ENCODE data around the gene EFCAB14.

The EFCAB14 gene

GRCh38 chr1:46643368-46643775, 75.5 kb downstream of the EFCAB14 start:
- no peak overlapping the region for H3K27ac Mint-ChIP-seq
- no peaks in the 10 kb centered on the region for H3K27me3 Mint-ChIP-seq
- no peaks in the 10 kb centered on the region for H3K9me3 Mint-ChIP-seq
- no peak for ATAC-seq
- peaks cover 9% of the 10 kb centered on the region for H3K4me1 Mint-ChIP-seq
- H3K36me3 Mint-ChIP-seq (ENCODE audit: low read depth): peaks cover 15% of the 10 kb centered on the region
- no peak overlapping the region for H3K4me3 Mint-ChIP-seq
- DNase-seq: no peak

DNA sequence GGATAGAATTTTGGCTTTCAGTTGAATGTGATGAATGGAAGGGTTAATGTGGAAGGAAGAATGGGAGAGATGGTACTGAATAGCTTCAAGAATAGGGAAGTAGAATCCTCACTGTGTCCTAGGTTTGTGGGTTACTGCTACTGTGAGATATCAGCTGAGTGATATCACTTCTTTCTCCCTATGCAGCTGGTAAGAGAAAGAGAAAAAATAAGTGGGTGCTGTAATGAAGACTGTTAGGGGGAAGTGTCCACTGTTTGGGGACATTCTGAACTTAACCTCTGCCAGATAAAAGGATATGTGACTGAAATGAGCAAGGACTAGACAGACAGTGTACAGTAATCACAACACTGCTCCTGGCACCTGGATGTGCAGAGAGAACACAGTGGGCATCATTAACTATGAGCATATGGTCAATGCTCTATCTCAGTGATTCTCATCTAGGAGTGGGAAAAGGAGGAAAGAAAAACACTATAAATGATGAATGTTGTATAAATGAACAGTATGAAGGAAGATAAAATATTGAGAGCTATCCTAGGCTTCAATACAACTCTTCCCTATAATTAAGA, 76.7 kb downstream of the EFCAB14 start:
- ATAC-seq: no peak
- H3K36me3 Mint-ChIP-seq (ENCODE audit: low read depth): peaks cover 11% of the 10 kb centered on the region
- H3K27me3 Mint-ChIP-seq: no peaks in the 10 kb centered on the region
- DNase-seq: no peak
- no peaks in the 10 kb centered on the region for H3K9me3 Mint-ChIP-seq
- no peak overlapping the region for H3K4me3 Mint-ChIP-seq
- no peak overlapping the region for H3K27ac Mint-ChIP-seq
- peaks cover 5% of the 10 kb centered on the region for H3K4me1 Mint-ChIP-seq

DNA sequence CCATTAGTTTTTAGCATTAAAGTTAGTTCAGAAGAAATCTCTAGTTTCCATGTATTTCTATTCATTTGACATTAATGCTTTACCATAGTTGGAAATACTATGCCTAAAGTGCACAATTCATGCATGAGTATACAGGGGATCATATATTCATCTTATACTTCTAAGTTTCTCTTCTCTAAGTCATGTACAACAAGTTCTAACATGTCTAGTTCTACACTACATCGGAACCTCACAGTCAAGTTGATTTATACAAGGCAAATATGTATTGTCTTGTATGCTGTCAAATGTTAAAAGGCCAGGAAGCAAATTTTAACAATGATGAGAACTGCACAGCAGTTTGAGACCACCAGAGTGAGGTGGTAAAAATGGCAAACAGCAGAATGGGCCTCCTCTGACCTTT, 79.4 kb downstream of the EFCAB14 start:
- DNase-seq (no peak), ATAC-seq (no peak)
- no peaks in the 10 kb centered on the region for H3K9me3 Mint-ChIP-seq
- H3K4me3 Mint-ChIP-seq: no peak overlapping the region
- peaks cover 11% of the 10 kb centered on the region for H3K36me3 Mint-ChIP-seq (ENCODE audit: low read depth)
- H3K27me3 Mint-ChIP-seq: no peaks in the 10 kb centered on the region
- H3K27ac Mint-ChIP-seq: no peak overlapping the region
- no peaks in the 10 kb centered on the region for H3K4me1 Mint-ChIP-seq

- no peak for DNase-seq
- Mint-ChIP-seq H3K9me3 (no peaks in the 10 kb centered on the region), H3K4me3 (no peak overlapping the region), H3K27me3 (no peaks in the 10 kb centered on the region), H3K4me1 (no peaks in the 10 kb centered on the region), H3K27ac (no peak overlapping the region), H3K36me3 (ENCODE audit: low read depth) (peaks cover 11% of the 10 kb centered on the region)
- no peak for ATAC-seq
These were observed 80.0 kb downstream of the EFCAB14 start for GRCh38 chr1:46638921-46639320.

DNA sequence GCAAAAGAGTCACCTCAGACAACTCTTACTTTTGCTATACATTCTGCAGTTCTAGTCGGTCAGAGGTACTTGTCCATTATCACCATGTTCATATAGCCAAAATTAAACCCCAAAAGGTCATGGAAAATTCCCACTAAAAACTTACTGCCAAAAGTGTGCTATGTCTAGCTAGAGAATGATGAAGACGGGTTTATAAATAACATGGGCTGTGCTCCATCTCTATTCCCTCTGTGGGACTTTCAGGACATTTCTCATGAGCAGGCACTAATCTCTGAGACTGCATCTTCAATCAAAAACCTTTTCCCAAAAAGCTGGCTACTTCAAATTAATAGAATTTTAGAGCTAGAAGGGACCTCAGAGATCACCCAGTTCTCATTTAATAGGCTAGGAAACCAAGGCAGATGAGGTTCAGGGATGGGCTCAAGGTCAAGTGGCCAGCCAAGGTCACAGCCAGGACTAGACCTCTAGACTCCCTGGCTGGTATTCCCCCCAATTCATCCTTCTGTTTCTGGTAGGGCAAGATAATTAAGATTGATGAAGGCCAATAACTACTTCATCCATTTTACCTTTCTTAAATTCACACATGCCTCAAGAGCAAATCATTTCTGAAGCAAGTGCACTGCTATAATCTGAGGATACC, 81.3 kb downstream of the EFCAB14 start:
- H3K27ac Mint-ChIP-seq: no peak overlapping the region
- no peak overlapping the region for H3K4me3 Mint-ChIP-seq
- H3K36me3 Mint-ChIP-seq (ENCODE audit: low read depth): peaks cover 20% of the 10 kb centered on the region
- no peaks in the 10 kb centered on the region for H3K9me3 Mint-ChIP-seq
- ATAC-seq (no peak), DNase-seq (no peak)
- no peaks in the 10 kb centered on the region for H3K4me1 Mint-ChIP-seq
- no peaks in the 10 kb centered on the region for H3K27me3 Mint-ChIP-seq

- Mint-ChIP-seq H3K4me1 (no peaks in the 10 kb centered on the region), H3K9me3 (no peaks in the 10 kb centered on the region), H3K27ac (no peak overlapping the region), H3K4me3 (no peak overlapping the region), H3K27me3 (no peaks in the 10 kb centered on the region), H3K36me3 (ENCODE audit: low read depth) (peaks cover 25% of the 10 kb centered on the region)
- DNase-seq: no peak
- ATAC-seq: no peak
These were observed 83.7 kb downstream of the EFCAB14 start for GRCh38 chr1:46635205-46635604.

GRCh38 chr1:46630719-46631118, 88.2 kb downstream of the EFCAB14 start:
- no peak for DNase-seq
- Mint-ChIP-seq H3K4me1 (no peaks in the 10 kb centered on the region), H3K27me3 (no peaks in the 10 kb centered on the region), H3K4me3 (no peak overlapping the region), H3K27ac (no peak overlapping the region), H3K36me3 (ENCODE audit: low read depth) (peaks cover 20% of the 10 kb centered on the region), H3K9me3 (no peaks in the 10 kb centered on the region)
- ATAC-seq: no peak

Measured in activated naive CD8-positive, alpha-beta T cell treated with anti-CD3 and anti-CD28 coated beads, Interleukin-2, amount 50 U/mL, for 24 hours (primary cell).